Measurements from ENCODE around the gene ANXA9.

The ANXA9 gene

GRCh38 chr1:150981805-150982712 lies at the start of gene ANXA9:
ANXA9 (plus strand) TSS chr1:150982292; CDS start chr1:150983106, 814 bp downstream.
- DNase-seq, result no peak

- DNase-seq, result no peak
Measured at GRCh38 chr1:150944856-150945255, 37.2 kb upstream of the ANXA9 start.

GRCh38 chr1:150954708-150955107 lies 27.4 kb upstream of the ANXA9 start:
- DNase-seq, result no peak

GRCh38 chr1:150955280-150955679 lies 26.8 kb upstream of the ANXA9 start:
- DNase-seq, result no peak

- no peak for DNase-seq
Measured at GRCh38 chr1:150957666-150958065, 24.4 kb upstream of the ANXA9 start.

- no peak for DNase-seq
Measured at GRCh38 chr1:150960646-150961045, 21.4 kb upstream of the ANXA9 start.

GRCh38 chr1:150961756-150962155 lies 20.3 kb upstream of the ANXA9 start:
- DNase-seq, result no peak

- DNase-seq, result no peak
Measured at GRCh38 chr1:150963321-150964163, 18.6 kb upstream of the ANXA9 start.

- DNase-seq, result no peak
Measured at GRCh38 chr1:150964164-150964489, 18.0 kb upstream of the ANXA9 start.

- DNase-seq, result no peak
Measured at GRCh38 chr1:150965605-150966004, 16.5 kb upstream of the ANXA9 start.

GRCh38 chr1:150966011-150966410 lies 16.1 kb upstream of the ANXA9 start:
- no peak for DNase-seq

- no peak for DNase-seq
Measured at GRCh38 chr1:150967936-150968335, 14.2 kb upstream of the ANXA9 start.

GRCh38 chr1:150968491-150968890 lies 13.6 kb upstream of the ANXA9 start:
- no peak for DNase-seq

GRCh38 chr1:150969626-150970025 lies 12.5 kb upstream of the ANXA9 start:
- DNase-seq, result no peak

- no peak for DNase-seq
Measured at GRCh38 chr1:150970808-150971582, 11.1 kb upstream of the ANXA9 start.

- no peak for DNase-seq
Measured at GRCh38 chr1:150971583-150972416, 10.3 kb upstream of the ANXA9 start.

- DNase-seq, result no peak
Measured at GRCh38 chr1:150972417-150972940, 9.6 kb upstream of the ANXA9 start.

- no peak for DNase-seq
Measured at GRCh38 chr1:150973258-150973835, 8.7 kb upstream of the ANXA9 start.

GRCh38 chr1:150973836-150974579 lies 8.1 kb upstream of the ANXA9 start:
- peak; percentile 53 for DNase-seq

- DNase-seq, result peak; percentile 92
Measured at GRCh38 chr1:150974580-150975478, 7.3 kb upstream of the ANXA9 start, which contains the start of gene CERS2. CERS2 (minus strand) TSS chr1:150974835; CDS start chr1:150969090, 5,745 bp downstream.

Data from femur (tissue), 1 donor.